Amniotic epithelial cell (primary cell): Measurements from ENCODE around the gene FZD7.

Source experiments
- DNase-seq: peaks from one replicate; pipeline ENCODE4 v3.0.0-alpha.2; 2010; ENCODE audit warnings: low read depth

Gene FZD7

GRCh38 chr2:202014318-202014717 lies 19.3 kb upstream of the FZD7 start:
- no peak for DNase-seq

GRCh38 chr2:202014759-202015211 lies 18.9 kb upstream of the FZD7 start:
- peak; percentile 45 for DNase-seq

GRCh38 chr2:202015471-202015870 lies 18.2 kb upstream of the FZD7 start:
- no peak for DNase-seq

DNA sequence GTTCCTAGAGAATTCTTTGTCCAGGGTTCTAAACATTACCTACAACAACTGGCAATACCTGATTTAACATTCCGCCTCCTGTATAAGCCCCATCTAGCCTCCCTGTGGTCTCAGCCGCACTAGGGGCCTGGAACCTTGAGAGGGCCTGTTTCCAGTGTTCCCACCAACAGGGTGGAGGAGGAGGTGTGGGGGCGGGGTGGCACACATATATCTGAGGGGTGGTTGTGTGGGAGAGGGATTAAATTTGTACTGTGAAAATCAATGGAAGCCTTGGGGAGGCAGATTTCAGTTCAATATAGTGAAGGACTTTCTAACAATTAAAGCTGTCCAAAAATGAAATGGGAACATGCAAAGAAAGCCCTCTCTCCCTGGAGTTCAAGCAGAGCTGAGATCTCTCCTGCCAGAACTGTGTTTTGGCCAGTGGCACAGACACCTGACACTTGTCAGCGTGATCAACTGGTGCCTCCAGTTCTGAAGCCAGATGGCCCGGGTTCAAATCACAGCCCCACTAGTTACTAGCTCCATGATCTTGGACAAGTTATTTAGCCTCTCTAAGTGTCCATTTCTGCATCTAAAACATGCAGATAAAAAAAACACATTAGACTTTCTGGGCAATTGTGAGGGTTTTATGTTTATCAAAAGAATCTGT lies 17.0 kb upstream of the FZD7 start:
- no peak for DNase-seq

- DNase-seq = peak; percentile 60
Measured at GRCh38 chr2:202017940-202018339, 15.7 kb upstream of the FZD7 start.

GRCh38 chr2:202018950-202019349 lies 14.7 kb upstream of the FZD7 start:
- DNase-seq = no peak

DNA sequence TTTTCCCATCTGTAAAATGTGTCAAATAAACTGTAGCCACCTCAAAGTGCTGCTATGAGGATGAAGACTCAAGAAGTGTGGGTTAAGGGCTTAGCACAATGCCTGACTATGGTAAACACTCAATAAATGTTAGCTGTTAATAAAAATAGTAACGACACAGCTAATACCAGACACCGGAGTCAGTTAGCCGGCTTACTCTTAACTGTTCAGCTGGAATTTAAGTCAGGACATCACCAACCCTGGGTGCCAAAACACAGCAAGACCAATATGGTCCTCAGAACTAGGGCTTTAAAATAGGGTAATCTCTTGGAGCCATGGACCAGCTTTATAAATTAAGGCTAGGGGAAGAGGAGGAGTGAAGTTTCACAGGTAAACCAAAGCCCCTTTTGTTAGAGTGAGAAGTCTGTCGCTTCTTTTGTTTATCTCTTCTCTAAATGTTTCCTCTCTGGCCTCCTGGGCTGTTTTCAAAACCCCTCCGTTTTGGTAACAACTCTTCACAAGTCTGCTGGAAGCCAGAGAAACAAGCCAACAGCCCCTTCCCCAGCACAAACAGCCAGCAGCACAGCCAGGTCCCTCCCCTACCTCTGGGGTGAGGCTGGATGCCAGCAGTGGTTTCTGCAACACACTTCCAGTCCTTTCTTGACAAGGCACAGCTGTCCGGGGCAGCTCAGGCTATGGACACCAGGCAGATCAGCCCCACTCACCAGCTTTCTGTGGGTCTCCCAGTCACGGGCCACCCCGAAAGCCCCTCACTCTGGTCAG lies 13.8 kb upstream of the FZD7 start:
- DNase-seq = no peak

DNA sequence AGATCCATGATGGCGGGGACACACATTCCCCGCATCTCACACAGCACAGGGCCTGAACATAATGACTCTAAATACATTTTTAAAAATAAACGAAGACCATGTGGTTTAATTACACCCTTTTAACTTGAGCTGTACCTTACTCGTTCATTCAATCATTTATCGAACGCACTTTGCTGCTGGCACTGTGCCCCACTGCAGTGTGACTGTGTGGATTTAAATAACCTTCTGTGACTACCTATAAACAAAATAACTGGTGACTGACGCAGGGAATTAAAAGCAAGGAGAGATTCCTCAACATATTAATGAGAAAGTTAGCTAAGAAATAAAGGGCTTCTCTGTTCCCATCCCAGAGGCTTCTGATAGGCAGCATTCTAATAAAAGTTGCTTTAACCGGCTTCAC lies 10.9 kb upstream of the FZD7 start:
- DNase-seq = no peak

GRCh38 chr2:202023198-202023903 lies 10.3 kb upstream of the FZD7 start:
- DNase-seq = no peak

DNA sequence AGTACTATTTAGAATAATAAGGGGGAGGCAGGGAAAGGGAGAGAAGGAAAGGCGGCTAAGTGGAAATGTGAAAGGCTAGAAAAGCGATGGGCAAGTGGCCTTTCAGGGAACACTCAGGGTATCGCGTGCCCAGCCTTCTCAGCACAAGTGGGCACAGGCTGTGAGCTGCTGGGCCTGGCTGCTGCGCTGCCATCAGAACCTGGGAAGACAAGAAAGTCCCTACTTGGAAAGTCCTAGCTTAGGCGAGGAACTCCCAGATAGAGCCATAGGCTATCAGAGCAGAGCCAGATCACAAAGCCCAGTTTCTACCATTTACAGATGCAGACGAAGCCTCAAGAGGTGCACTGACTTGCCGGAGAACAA lies 9.8 kb upstream of the FZD7 start:
- DNase-seq = no peak

- no peak for DNase-seq
Measured at GRCh38 chr2:202024871-202025270, 8.8 kb upstream of the FZD7 start.

- peak; percentile 99 for DNase-seq
Measured at GRCh38 chr2:202025816-202026215, 7.8 kb upstream of the FZD7 start.

GRCh38 chr2:202026507-202026906 lies 7.1 kb upstream of the FZD7 start:
- DNase-seq = no peak

DNA sequence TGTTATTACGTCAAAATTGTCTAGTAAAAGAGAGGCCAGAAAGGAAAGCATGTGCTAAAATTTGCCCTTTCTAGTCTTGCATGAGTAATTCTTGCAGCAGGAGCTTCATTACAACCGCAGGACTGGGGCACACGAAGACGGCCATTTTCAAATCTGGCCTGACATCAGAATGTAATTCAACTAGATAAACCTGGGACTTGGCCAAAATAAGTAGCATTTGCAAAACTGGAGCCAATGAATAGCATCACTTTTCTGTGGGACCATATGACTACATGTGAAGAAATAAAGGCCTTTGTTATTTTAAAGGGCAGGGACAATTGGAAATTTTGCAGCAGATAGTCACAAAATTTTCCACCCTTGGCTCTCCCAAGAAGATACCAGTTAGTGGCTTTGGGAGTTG lies 3.0 kb upstream of the FZD7 start:
- DNase-seq = no peak

DNA sequence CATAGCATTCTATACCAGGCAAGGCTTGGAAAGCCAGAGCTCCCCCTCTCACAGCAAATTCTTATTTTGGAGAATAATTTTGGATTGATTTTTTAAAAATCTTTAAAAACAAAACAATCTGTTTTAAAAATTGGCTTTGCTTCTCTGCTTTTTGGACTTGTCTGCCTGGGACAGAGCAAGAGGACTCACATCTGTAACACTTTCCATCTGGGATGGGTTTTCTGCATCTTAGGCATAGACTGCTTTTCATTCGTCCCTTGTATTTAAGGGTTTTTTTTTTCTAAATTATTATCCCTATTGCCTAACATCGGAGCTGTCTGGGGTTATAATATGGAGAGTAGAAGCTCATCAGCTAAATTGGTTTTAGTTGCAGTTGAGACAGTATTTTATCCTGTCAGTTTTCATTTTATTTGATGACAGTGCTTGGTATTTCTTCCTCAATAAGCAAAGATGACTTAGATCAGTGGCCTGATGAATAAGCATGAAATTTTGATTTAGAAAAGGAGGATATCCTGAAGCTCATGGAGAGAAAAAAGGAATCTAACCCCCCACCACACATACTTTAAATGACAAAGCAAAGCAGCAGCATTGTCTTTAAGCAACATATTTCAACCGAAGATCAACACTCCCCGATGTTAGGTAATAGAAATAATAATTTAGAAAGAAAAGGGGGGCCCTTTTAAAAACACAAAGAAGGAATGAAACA lies 2.3 kb upstream of the FZD7 start:
- no peak for DNase-seq

DNA sequence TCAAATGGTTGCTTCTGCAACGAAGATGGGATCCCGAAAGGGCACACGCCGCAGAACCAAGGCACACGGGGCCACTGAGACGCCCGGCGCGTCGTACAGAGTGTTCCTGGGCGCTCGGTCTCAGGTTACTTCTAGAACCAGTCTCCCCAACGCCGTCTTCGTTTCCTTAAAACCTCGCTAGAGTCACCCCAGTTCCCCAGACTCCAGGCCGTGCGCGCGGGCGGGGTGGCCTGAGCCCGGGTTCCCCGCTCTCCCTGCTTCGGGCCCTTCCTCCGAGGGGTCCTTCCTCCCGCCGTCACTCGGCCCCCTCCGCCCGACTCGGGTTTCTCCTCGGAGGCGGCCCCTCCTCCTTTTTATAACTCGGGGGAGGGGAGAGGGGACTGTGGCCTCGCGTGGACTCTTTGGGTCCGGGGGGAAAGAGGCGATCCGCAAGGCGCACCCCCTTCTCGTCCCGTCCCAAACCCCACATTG lies 774 bp upstream of the FZD7 start:
- DNase-seq = peak; percentile 45

DNA sequence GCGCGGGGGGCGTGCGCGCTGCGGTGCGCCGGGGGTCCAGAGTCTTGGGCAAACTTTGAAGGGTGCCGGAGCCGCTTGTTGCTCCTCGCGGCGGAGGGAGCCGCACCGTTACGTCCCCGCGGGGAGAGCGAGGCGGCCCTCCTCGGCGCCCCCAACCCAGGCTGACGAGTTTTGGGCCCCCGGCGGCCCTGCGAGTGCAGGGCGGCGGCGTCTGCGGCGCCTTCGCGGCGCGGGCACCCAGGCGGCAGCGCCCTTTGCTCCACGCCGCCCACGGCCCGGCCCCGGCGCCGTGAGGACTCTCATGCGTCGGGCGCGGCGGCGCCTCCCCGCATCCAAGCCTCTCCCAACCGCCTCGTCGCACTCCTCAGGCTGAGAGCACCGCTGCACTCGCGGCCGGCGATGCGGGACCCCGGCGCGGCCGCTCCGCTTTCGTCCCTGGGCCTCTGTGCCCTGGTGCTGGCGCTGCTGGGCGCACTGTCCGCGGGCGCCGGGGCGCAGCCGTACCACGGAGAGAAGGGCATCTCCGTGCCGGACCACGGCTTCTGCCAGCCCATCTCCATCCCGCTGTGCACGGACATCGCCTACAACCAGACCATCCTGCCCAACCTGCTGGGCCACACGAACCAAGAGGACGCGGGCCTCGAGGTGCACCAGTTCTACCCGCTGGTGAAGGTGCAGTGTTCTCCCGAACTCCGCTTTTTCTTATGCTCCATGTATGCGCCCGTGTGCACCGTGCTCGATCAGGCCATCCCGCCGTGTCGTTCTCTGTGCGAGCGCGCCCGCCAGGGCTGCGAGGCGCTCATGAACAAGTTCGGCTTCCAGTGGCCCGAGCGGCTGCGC lies 814 bp downstream of the FZD7 start:
- DNase-seq = peak; percentile 41

- DNase-seq = peak; percentile 69
Measured at GRCh38 chr2:202035089-202035940, 1.7 kb downstream of the FZD7 start.

DNA sequence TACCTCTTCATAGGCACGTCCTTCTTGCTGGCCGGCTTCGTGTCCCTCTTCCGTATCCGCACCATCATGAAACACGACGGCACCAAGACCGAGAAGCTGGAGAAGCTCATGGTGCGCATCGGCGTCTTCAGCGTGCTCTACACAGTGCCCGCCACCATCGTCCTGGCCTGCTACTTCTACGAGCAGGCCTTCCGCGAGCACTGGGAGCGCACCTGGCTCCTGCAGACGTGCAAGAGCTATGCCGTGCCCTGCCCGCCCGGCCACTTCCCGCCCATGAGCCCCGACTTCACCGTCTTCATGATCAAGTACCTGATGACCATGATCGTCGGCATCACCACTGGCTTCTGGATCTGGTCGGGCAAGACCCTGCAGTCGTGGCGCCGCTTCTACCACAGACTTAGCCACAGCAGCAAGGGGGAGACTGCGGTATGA lies 2.3 kb downstream of the FZD7 start:
- DNase-seq = no peak

- peak; percentile 72 for DNase-seq
Measured at GRCh38 chr2:202036601-202037037, 3.0 kb downstream of the FZD7 start.
